ENCODE results near the gene ANGEL2.

The ANGEL2 gene

GRCh38 chr1:212945056-212945455 is 70.6 kb downstream of the ANGEL2 start:
- in situ Hi-C loops (cut with HindIII; ENCODE audit: low pct_ligation_motif_present, low sequenced_read_pairs) = no loop called here
- Histone ChIP-seq H3K4me3 (ENCODE audit: low read depth, low read length) (no peak overlapping the region), H3K36me3 (replicated peaks) (no peaks in the 10 kb centered on the region), H3K27ac (no peak overlapping the region), H3K27me3 (replicated peaks) (no peaks in the 10 kb centered on the region)
- no peak for TF ChIP-seq CTCF (IDR thresholded peaks at IDR 0.05; ENCODE audit: low read depth, low read length, missing control alignments)
- DNase-seq = no peak

GRCh38 chr1:212944229-212944901 is 71.3 kb downstream of the ANGEL2 start:
- no peak overlapping the region for H3K4me3 ChIP-seq (ENCODE audit: low read depth, low read length)
- in situ Hi-C loops (cut with HindIII; ENCODE audit: low pct_ligation_motif_present, low sequenced_read_pairs) = no loop called here
- no peaks in the 10 kb centered on the region for H3K27me3 ChIP-seq (replicated peaks)
- H3K36me3 ChIP-seq (replicated peaks) = no peaks in the 10 kb centered on the region
- no peak for TF ChIP-seq CTCF (IDR thresholded peaks at IDR 0.05; ENCODE audit: low read depth, low read length, missing control alignments)
- no peak overlapping the region for H3K27ac ChIP-seq
- DNase-seq = no peak

GRCh38 chr1:212943393-212943710 is 72.3 kb downstream of the ANGEL2 start:
- no peak overlapping the region for H3K27ac ChIP-seq
- no peaks in the 10 kb centered on the region for H3K36me3 ChIP-seq (replicated peaks)
- TF ChIP-seq CTCF (IDR thresholded peaks at IDR 0.05; ENCODE audit: low read depth, low read length, missing control alignments) = no peak
- H3K27me3 ChIP-seq (replicated peaks) = no peaks in the 10 kb centered on the region
- no peak for DNase-seq
- in situ Hi-C loops (cut with HindIII; ENCODE audit: low pct_ligation_motif_present, low sequenced_read_pairs) = no loop called here
- H3K4me3 ChIP-seq (ENCODE audit: low read depth, low read length) = no peak overlapping the region

GRCh38 chr1:212942679-212943392 is 72.8 kb downstream of the ANGEL2 start:
- no peak for TF ChIP-seq CTCF (IDR thresholded peaks at IDR 0.05; ENCODE audit: low read depth, low read length, missing control alignments)
- in situ Hi-C loops (cut with HindIII; ENCODE audit: low pct_ligation_motif_present, low sequenced_read_pairs) = no loop called here
- H3K27me3 ChIP-seq (replicated peaks) = no peaks in the 10 kb centered on the region
- H3K4me3 ChIP-seq (ENCODE audit: low read depth, low read length) = no peak overlapping the region
- H3K36me3 ChIP-seq (replicated peaks) = no peaks in the 10 kb centered on the region
- DNase-seq = no peak
- no peak overlapping the region for H3K27ac ChIP-seq
